ACC112 (cell line): ENCODE data around the gene PARP8.
A peak's percentile ranks its signal among the peaks of the same experiment; 100 is the strongest.

Experiments
- H2AFZ ChIP-seq: fragments of 200-600 bp; sonication (generic); one replicate; pipeline ENCODE4 v1.6.0; 2017; ENCODE audit warnings: antibody characterized with exemption, low read length; ENCODE audit not compliant: unreplicated experiment
- H3K27ac ChIP-seq: fragments of 200-600 bp; sonication (generic); 2 replicates; pipeline ENCODE4 v1.5.1; 2014; ENCODE audit warnings: low read depth, mild to moderate bottlenecking, antibody characterized with exemption, low read length, moderate library complexity
- H3K27me3 ChIP-seq: fragments of 200-600 bp; sonication (generic); 2 replicates; pipeline ENCODE4 v1.6.1; 2014; ENCODE audit warnings: mild to moderate bottlenecking, antibody characterized with exemption, low read length, moderate library complexity, mixed read lengths; ENCODE audit not compliant: insufficient read depth
- H3K36me3 ChIP-seq: fragments of 200-600 bp; sonication (generic); 2 replicates; pipeline ENCODE4 v1.6.1; 2016; ENCODE audit warnings: mild to moderate bottlenecking, antibody characterized with exemption, low read length, moderate library complexity, mixed read lengths; ENCODE audit not compliant: insufficient read depth
- H3K4me1 ChIP-seq: fragments of 200-600 bp; sonication (generic); one replicate; pipeline ENCODE4 v1.6.1; 2016; ENCODE audit warnings: low read length, mixed read lengths; ENCODE audit not compliant: insufficient read depth, unreplicated experiment, control insufficient read depth
- H3K4me3 ChIP-seq: fragments of 200-600 bp; sonication (generic); 2 replicates; pipeline ENCODE4 v1.5.1; 2014; ENCODE audit warnings: mild to moderate bottlenecking, low read depth, low read length
- H3K79me2 ChIP-seq: fragments of 200-600 bp; sonication (generic); one replicate; pipeline ENCODE4 v1.6.0; 2016; ENCODE audit warnings: low read length; ENCODE audit not compliant: control insufficient read depth, unreplicated experiment, insufficient read depth

The PARP8 gene

GRCh38 chr5:50710838-50711237 lies 44.4 kb downstream of the PARP8 start:
- H3K36me3 ChIP-seq = no peaks in the 10 kb centered on the region
- no peaks in the 10 kb centered on the region for H3K27me3 ChIP-seq
- H3K27ac ChIP-seq = no peak overlapping the region
- no peak overlapping the region for H2AFZ ChIP-seq
- peaks cover 13% of the 10 kb centered on the region for H3K4me1 ChIP-seq
- H3K4me3 ChIP-seq = peak overlapping the region; percentile 38; the same call in 1 of the 2 replicates
- H3K79me2 ChIP-seq = peaks cover 18% of the 10 kb centered on the region

- Histone ChIP-seq H2AFZ (no peak overlapping the region), H3K4me1 (peaks cover 13% of the 10 kb centered on the region), H3K36me3 (no peaks in the 10 kb centered on the region), H3K27ac (no peak overlapping the region), H3K27me3 (no peaks in the 10 kb centered on the region), H3K79me2 (peaks cover 18% of the 10 kb centered on the region), H3K4me3 (peak overlapping the region; percentile 38; the same call in 1 of the 2 replicates)
These were observed 44.8 kb downstream of the PARP8 start for GRCh38 chr5:50711280-50711679.

- Histone ChIP-seq H2AFZ (no peak overlapping the region), H3K4me1 (peaks cover 13% of the 10 kb centered on the region), H3K4me3 (no peak overlapping the region), H3K27me3 (no peaks in the 10 kb centered on the region), H3K79me2 (peaks cover 18% of the 10 kb centered on the region), H3K36me3 (no peaks in the 10 kb centered on the region), H3K27ac (no peak overlapping the region)
These were observed 46.0 kb downstream of the PARP8 start for GRCh38 chr5:50712479-50712878.

- H3K4me1 ChIP-seq = peaks cover 8% of the 10 kb centered on the region
- H3K4me3 ChIP-seq = no peak overlapping the region
- no peaks in the 10 kb centered on the region for H3K36me3 ChIP-seq
- no peaks in the 10 kb centered on the region for H3K27me3 ChIP-seq
- no peak overlapping the region for H2AFZ ChIP-seq
- H3K27ac ChIP-seq = no peak overlapping the region
- peaks cover 17% of the 10 kb centered on the region for H3K79me2 ChIP-seq
These were observed 48.6 kb downstream of the PARP8 start for GRCh38 chr5:50715001-50715400.

GRCh38 chr5:50716134-50716533 lies 49.7 kb downstream of the PARP8 start:
- Histone ChIP-seq H3K36me3 (no peaks in the 10 kb centered on the region), H3K4me3 (no peak overlapping the region), H3K79me2 (peaks cover 8% of the 10 kb centered on the region), H3K27me3 (no peaks in the 10 kb centered on the region), H2AFZ (no peak overlapping the region), H3K27ac (no peak overlapping the region), H3K4me1 (peaks cover 3% of the 10 kb centered on the region)

GRCh38 chr5:50717651-50718050 lies 51.2 kb downstream of the PARP8 start:
- Histone ChIP-seq H3K27ac (no peak overlapping the region), H3K36me3 (no peaks in the 10 kb centered on the region), H3K4me3 (no peak overlapping the region), H3K4me1 (no peaks in the 10 kb centered on the region), H3K27me3 (no peaks in the 10 kb centered on the region), H2AFZ (no peak overlapping the region), H3K79me2 (no peaks in the 10 kb centered on the region)

GRCh38 chr5:50720061-50720710 lies 53.7 kb downstream of the PARP8 start:
- Histone ChIP-seq H3K4me3 (no peak overlapping the region), H2AFZ (no peak overlapping the region), H3K4me1 (no peaks in the 10 kb centered on the region), H3K79me2 (no peaks in the 10 kb centered on the region), H3K27ac (no peak overlapping the region), H3K36me3 (no peaks in the 10 kb centered on the region), H3K27me3 (no peaks in the 10 kb centered on the region)

GRCh38 chr5:50722223-50722622 lies 55.8 kb downstream of the PARP8 start:
- H2AFZ ChIP-seq = no peak overlapping the region
- no peak overlapping the region for H3K27ac ChIP-seq
- no peaks in the 10 kb centered on the region for H3K79me2 ChIP-seq
- H3K36me3 ChIP-seq = no peaks in the 10 kb centered on the region
- no peak overlapping the region for H3K4me3 ChIP-seq
- H3K4me1 ChIP-seq = peaks cover 10% of the 10 kb centered on the region
- H3K27me3 ChIP-seq = no peaks in the 10 kb centered on the region

GRCh38 chr5:50724262-50724661 lies 57.8 kb downstream of the PARP8 start:
- Histone ChIP-seq H3K27ac (no peak overlapping the region), H3K4me1 (peaks cover 12% of the 10 kb centered on the region), H2AFZ (no peak overlapping the region), H3K36me3 (no peaks in the 10 kb centered on the region), H3K4me3 (no peak overlapping the region), H3K27me3 (no peaks in the 10 kb centered on the region), H3K79me2 (peaks cover 11% of the 10 kb centered on the region)

GRCh38 chr5:50725800-50726474 lies 59.5 kb downstream of the PARP8 start:
- H3K4me3 ChIP-seq = no peak overlapping the region
- H3K4me1 ChIP-seq = peaks cover 12% of the 10 kb centered on the region
- no peaks in the 10 kb centered on the region for H3K27me3 ChIP-seq
- no peak overlapping the region for H3K27ac ChIP-seq
- H2AFZ ChIP-seq = no peak overlapping the region
- H3K79me2 ChIP-seq = peaks cover 13% of the 10 kb centered on the region
- H3K36me3 ChIP-seq = no peaks in the 10 kb centered on the region
